ENCODE measurements around the gene DOCK1. TPM values are rescaled to one million over a fixed set of nuclear protein-coding genes. Genes with fewer than 3 reads are reported as not detected.

The DOCK1 gene
- total RNA-seq, 3 donors from 2014 or later: 50.4 to 101 (median 69.2) TPM

DNA sequence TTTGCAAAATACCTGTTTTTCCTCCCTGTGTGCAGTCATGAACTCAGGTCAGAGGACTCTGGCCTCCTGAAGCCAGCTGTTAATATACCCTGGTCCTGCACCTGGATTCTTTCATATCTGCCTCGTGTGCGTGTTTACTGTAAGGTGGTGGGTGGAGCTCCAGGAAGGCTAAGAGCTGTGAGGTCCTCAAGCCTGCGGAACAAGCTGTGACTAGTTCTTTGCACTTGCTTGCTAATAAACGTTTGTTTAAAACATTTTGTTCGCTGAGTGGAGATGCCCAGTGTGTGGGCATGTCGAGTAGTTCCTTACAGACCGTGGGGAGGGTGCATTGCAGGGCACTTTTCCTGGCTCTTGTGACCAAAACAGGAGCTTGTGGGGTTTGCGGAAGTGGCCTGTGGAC is 139.0 kb downstream of the DOCK1 start:
- Histone ChIP-seq H3K4me3 (no peak overlapping the region), H3K27me3 (no peaks in the 10 kb centered on the region), H3K27ac (peak overlapping the region; percentile 6 to 10), H3K36me3 (peaks cover 7% of the 10 kb centered on the region), H3K4me1 (no peaks in the 10 kb centered on the region), H3K9me3 (no peaks in the 10 kb centered on the region)
- intact Hi-C loops (cut with DNase I; ENCODE audit: low total_unique reads): no loop called here
- peak in 1 of 2 donors; percentile 33 for DNase-seq (ENCODE audit: low spot score in 2 of 2)
- TF ChIP-seq POLR2A (IDR thresholded peaks at IDR 0.05): no peak

DNA sequence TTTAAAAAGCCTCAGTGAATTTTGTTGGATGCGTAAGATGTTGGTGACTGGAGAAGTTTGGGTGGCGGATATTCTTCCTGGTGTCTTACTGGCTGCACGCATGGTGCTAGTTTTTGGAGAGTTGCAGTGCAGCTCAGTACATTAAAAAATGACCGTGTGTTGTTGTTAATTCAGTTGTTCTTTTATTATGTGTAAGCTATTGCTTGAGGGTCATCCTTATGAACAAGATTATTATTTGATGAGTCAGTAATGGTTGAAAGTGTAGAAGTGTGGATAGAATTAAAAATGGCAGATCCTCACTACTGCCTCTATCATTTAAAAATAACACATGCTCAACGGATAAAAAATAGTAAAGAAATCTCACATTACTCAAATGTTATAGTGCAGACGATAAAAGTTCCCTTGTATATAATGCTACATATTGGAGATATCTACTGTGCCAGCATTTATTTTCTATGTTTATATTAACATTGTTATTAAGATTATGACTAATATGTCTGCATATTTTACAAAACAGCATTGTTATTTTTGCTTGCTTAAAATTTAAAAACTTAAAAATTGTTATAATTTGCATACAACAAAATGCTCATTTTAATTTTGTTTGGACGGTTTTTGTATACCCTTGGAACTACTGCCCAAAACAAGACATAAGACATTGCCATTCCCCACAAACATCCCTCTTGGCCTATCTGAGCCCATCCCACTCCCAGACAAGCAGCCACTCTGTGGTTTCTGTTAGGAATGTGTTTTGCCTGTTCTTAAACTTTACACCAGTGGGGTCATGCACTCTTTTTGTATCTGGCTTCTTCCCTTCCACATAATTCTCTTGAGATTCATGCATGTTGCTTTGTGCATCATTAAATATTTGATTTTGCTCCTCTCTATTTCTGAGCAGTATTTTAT is 142.0 kb downstream of the DOCK1 start:
- Histone ChIP-seq H3K9me3 (no peaks in the 10 kb centered on the region), H3K27ac (no peak overlapping the region), H3K4me3 (no peak overlapping the region), H3K4me1 (no peaks in the 10 kb centered on the region), H3K27me3 (no peaks in the 10 kb centered on the region), H3K36me3 (peaks cover 7% of the 10 kb centered on the region)
- intact Hi-C loops (cut with DNase I; ENCODE audit: low total_unique reads): no loop called here
- DNase-seq (ENCODE audit: low spot score in 2 of 2): no peak
- TF ChIP-seq, protein P1, sequence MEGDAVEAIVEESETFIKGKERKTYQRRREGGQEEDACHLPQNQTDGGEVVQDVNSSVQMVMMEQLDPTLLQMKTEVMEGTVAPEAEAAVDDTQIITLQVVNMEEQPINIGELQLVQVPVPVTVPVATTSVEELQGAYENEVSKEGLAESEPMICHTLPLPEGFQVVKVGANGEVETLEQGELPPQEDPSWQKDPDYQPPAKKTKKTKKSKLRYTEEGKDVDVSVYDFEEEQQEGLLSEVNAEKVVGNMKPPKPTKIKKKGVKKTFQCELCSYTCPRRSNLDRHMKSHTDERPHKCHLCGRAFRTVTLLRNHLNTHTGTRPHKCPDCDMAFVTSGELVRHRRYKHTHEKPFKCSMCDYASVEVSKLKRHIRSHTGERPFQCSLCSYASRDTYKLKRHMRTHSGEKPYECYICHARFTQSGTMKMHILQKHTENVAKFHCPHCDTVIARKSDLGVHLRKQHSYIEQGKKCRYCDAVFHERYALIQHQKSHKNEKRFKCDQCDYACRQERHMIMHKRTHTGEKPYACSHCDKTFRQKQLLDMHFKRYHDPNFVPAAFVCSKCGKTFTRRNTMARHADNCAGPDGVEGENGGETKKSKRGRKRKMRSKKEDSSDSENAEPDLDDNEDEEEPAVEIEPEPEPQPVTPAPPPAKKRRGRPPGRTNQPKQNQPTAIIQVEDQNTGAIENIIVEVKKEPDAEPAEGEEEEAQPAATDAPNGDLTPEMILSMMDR (IDR thresholded peaks at IDR 0.05): no peak
- TF ChIP-seq POLR2AphosphoS5 (IDR thresholded peaks at IDR 0.05) (no peak), POLR2A (IDR thresholded peaks at IDR 0.05) (no peak)

DNA sequence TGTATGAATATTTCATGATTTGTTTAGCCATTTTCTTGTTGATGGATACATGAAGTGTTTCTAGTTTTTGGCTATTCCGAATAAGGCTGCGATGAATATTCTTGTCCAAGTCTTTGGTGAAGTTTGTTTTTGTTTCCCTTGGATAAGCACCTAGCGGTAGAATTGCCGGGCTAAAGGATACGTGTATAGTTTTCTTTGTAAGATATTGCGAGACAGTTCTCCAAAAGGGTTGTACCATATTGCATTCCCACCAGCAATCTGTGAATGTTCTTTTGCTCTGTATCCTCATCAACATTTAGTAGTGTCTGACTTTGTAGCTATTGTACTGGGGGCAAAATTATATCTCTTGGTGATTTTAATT is 142.6 kb downstream of the DOCK1 start:
- no peaks in the 10 kb centered on the region for H3K4me1 ChIP-seq
- TF ChIP-seq, protein P1 (IDR thresholded peaks at IDR 0.05): no peak
- TF ChIP-seq POLR2A (IDR thresholded peaks at IDR 0.05) (no peak), POLR2AphosphoS5 (IDR thresholded peaks at IDR 0.05) (no peak)
- no peak overlapping the region for H3K4me3 ChIP-seq
- H3K36me3 ChIP-seq: peaks cover 6% of the 10 kb centered on the region
- intact Hi-C loops (cut with DNase I; ENCODE audit: low total_unique reads): no loop called here
- no peak for DNase-seq (ENCODE audit: low spot score in 2 of 2)
- H3K27ac ChIP-seq: no peak overlapping the region
- H3K9me3 ChIP-seq: no peaks in the 10 kb centered on the region
- H3K27me3 ChIP-seq: no peaks in the 10 kb centered on the region

DNA sequence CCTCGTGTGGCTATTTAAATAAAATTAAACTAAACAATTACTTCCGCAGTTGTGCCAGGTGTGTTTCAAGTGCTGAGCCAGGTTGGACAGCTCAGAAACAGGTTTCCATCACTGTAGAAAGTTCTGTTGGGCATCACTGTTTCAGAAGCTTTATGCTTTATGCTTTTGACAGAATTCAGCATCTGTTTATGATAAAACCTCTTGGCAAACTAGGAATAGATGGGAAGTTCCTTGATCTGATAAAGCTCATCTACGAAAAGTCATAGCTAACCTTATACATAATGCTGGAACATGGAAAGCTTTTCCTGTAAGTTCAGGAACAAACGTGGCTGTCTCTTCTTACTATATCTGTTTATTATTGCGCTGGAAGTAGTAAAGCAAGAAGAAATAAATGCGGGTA is 143.4 kb downstream of the DOCK1 start:
- intact Hi-C loops (cut with DNase I; ENCODE audit: low total_unique reads): no loop called here
- no peak for TF ChIP-seq POLR2AphosphoS5 (IDR thresholded peaks at IDR 0.05)
- TF ChIP-seq, protein P1 (IDR thresholded peaks at IDR 0.05): no peak
- TF ChIP-seq POLR2A (IDR thresholded peaks at IDR 0.05): no peak
- H3K27me3 ChIP-seq: no peaks in the 10 kb centered on the region
- no peak overlapping the region for H3K27ac ChIP-seq
- H3K4me1 ChIP-seq: no peaks in the 10 kb centered on the region
- H3K36me3 ChIP-seq: no peaks in the 10 kb centered on the region
- no peaks in the 10 kb centered on the region for H3K9me3 ChIP-seq
- H3K4me3 ChIP-seq: no peak overlapping the region
- DNase-seq (ENCODE audit: low spot score in 2 of 2): no peak

DNA sequence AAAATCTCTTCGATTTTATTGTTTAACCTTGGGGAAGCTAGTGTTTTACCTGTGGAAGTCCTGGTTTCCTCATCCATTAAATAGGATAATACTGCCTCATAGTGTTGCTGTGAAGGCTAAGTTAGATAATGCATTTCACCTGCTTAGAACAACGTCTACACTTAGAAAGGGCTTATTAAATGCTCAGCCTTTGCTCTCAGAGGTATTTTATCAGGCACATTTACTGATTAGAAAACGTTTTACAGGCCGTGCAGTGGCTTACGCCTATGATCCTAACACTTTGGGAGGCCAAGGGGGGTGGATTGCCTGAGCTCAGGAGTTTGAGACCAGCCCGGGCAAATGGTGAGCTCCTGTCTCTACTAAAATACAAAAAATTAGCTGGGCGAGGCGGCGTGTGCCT is 146.8 kb downstream of the DOCK1 start:
- intact Hi-C loops (cut with DNase I; ENCODE audit: low total_unique reads): no loop called here
- TF ChIP-seq POLR2A (IDR thresholded peaks at IDR 0.05): no peak
- TF ChIP-seq, protein P1 (IDR thresholded peaks at IDR 0.05): no peak
- TF ChIP-seq POLR2AphosphoS5 (IDR thresholded peaks at IDR 0.05): no peak
- no peaks in the 10 kb centered on the region for H3K36me3 ChIP-seq

More for the DNA sequence above, 146.8 kb downstream of the DOCK1 start:
- Histone ChIP-seq H3K27me3 (no peaks in the 10 kb centered on the region), H3K9me3 (no peaks in the 10 kb centered on the region), H3K27ac (no peak overlapping the region), H3K4me3 (no peak overlapping the region), H3K4me1 (no peaks in the 10 kb centered on the region)
- DNase-seq (ENCODE audit: low spot score in 2 of 2): no peak

Measured in breast epithelium (tissue), 4 donors.